ENCODE measurements around the gene DDX39B.
"Not testable (repeated sequence)": the region's sequence is repeated elsewhere in the genome, so short reads cannot be mapped to it uniquely, and the experiment has no call there.

Gene DDX39B

GRCh38 chr6:31568537-31568961 lies 26.7 kb upstream of the DDX39B start:
- DNase-seq, result peak; percentile 69
- H3K9me3 Mint-ChIP-seq, result no peaks in the 10 kb centered on the region
- H3K4me1 Mint-ChIP-seq (ENCODE audit: low read depth), result peaks cover 83% of the 10 kb centered on the region
- H3K27me3 Mint-ChIP-seq, result no peaks in the 10 kb centered on the region
- H3K27ac Mint-ChIP-seq, result peak overlapping the region; percentile 91
- H3K4me3 Mint-ChIP-seq, result peak overlapping the region; percentile 56
- H3K36me3 Mint-ChIP-seq (ENCODE audit: low read depth), result peaks cover 35% of the 10 kb centered on the region

GRCh38 chr6:31567531-31568370 lies 25.9 kb upstream of the DDX39B start:
- Mint-ChIP-seq H3K27ac (peak overlapping the region; percentile 91), H3K27me3 (no peaks in the 10 kb centered on the region), H3K9me3 (no peaks in the 10 kb centered on the region), H3K36me3 (ENCODE audit: low read depth) (peaks cover 32% of the 10 kb centered on the region), H3K4me1 (ENCODE audit: low read depth) (peaks cover 82% of the 10 kb centered on the region), H3K4me3 (peak overlapping the region; percentile 56)
- no peak for DNase-seq

- no peak for DNase-seq
- Mint-ChIP-seq H3K4me3 (peak overlapping the region; percentile 67), H3K4me1 (ENCODE audit: low read depth) (peaks cover 87% of the 10 kb centered on the region), H3K27ac (peak overlapping the region; percentile 92), H3K27me3 (no peaks in the 10 kb centered on the region), H3K9me3 (peaks cover 1% of the 10 kb centered on the region), H3K36me3 (ENCODE audit: low read depth) (peaks cover 80% of the 10 kb centered on the region)
These were observed 18.9 kb upstream of the DDX39B start for GRCh38 chr6:31560697-31561058.

GRCh38 chr6:31559958-31560696 lies 18.3 kb upstream of the DDX39B start:
- H3K9me3 Mint-ChIP-seq, result peaks cover 1% of the 10 kb centered on the region
- no peaks in the 10 kb centered on the region for H3K27me3 Mint-ChIP-seq
- H3K4me3 Mint-ChIP-seq, result peak overlapping the region; percentile 67
- peak overlapping the region; percentile 92 for H3K27ac Mint-ChIP-seq
- H3K36me3 Mint-ChIP-seq (ENCODE audit: low read depth), result peaks cover 75% of the 10 kb centered on the region
- H3K4me1 Mint-ChIP-seq (ENCODE audit: low read depth), result peaks cover 81% of the 10 kb centered on the region
- DNase-seq, result peak; percentile 69

GRCh38 chr6:31559606-31559957 lies 17.8 kb upstream of the DDX39B start:
- peak overlapping the region; percentile 92 for H3K27ac Mint-ChIP-seq
- H3K36me3 Mint-ChIP-seq (ENCODE audit: low read depth), result peaks cover 74% of the 10 kb centered on the region
- peak overlapping the region; percentile 67 for H3K4me3 Mint-ChIP-seq
- peaks cover 80% of the 10 kb centered on the region for H3K4me1 Mint-ChIP-seq (ENCODE audit: low read depth)
- H3K9me3 Mint-ChIP-seq, result peaks cover 1% of the 10 kb centered on the region
- no peak for DNase-seq
- no peaks in the 10 kb centered on the region for H3K27me3 Mint-ChIP-seq

GRCh38 chr6:31558631-31559500 lies 17.1 kb upstream of the DDX39B start:
- H3K27me3 Mint-ChIP-seq, result no peaks in the 10 kb centered on the region
- H3K4me3 Mint-ChIP-seq, result peak overlapping the region; percentile 67
- DNase-seq, result peak; percentile 83
- H3K36me3 Mint-ChIP-seq (ENCODE audit: low read depth), result peaks cover 77% of the 10 kb centered on the region
- peak overlapping the region; percentile 92 for H3K27ac Mint-ChIP-seq
- peaks cover 84% of the 10 kb centered on the region for H3K4me1 Mint-ChIP-seq (ENCODE audit: low read depth)
- H3K9me3 Mint-ChIP-seq, result peaks cover 1% of the 10 kb centered on the region

GRCh38 chr6:31558318-31558625 lies 16.5 kb upstream of the DDX39B start:
- DNase-seq, result no peak
- H3K27ac Mint-ChIP-seq, result peak overlapping the region; percentile 92
- H3K27me3 Mint-ChIP-seq, result no peaks in the 10 kb centered on the region
- H3K4me3 Mint-ChIP-seq, result peak overlapping the region; percentile 67
- H3K4me1 Mint-ChIP-seq (ENCODE audit: low read depth), result peaks cover 82% of the 10 kb centered on the region
- peaks cover 1% of the 10 kb centered on the region for H3K9me3 Mint-ChIP-seq
- H3K36me3 Mint-ChIP-seq (ENCODE audit: low read depth), result peaks cover 75% of the 10 kb centered on the region

GRCh38 chr6:31557443-31558317 lies 15.9 kb upstream of the DDX39B start:
- peaks cover 1% of the 10 kb centered on the region for H3K9me3 Mint-ChIP-seq
- H3K4me1 Mint-ChIP-seq (ENCODE audit: low read depth), result peaks cover 77% of the 10 kb centered on the region
- no peaks in the 10 kb centered on the region for H3K27me3 Mint-ChIP-seq
- peak overlapping the region; percentile 92 for H3K27ac Mint-ChIP-seq
- no peak for DNase-seq
- H3K36me3 Mint-ChIP-seq (ENCODE audit: low read depth), result peaks cover 75% of the 10 kb centered on the region
- peak overlapping the region; percentile 41 for H3K4me3 Mint-ChIP-seq

GRCh38 chr6:31556307-31556706 lies 14.5 kb upstream of the DDX39B start:
- Mint-ChIP-seq H3K4me1 (ENCODE audit: low read depth) (peaks cover 73% of the 10 kb centered on the region), H3K36me3 (ENCODE audit: low read depth) (peaks cover 76% of the 10 kb centered on the region), H3K9me3 (no peaks in the 10 kb centered on the region), H3K27ac (peak overlapping the region; percentile 35), H3K4me3 (no peak overlapping the region), H3K27me3 (no peaks in the 10 kb centered on the region)
- DNase-seq, result no peak

GRCh38 chr6:31551371-31551770 lies 9.6 kb upstream of the DDX39B start:
- peaks cover 62% of the 10 kb centered on the region for H3K36me3 Mint-ChIP-seq (ENCODE audit: low read depth)
- peak overlapping the region; percentile 60 for H3K4me3 Mint-ChIP-seq
- H3K4me1 Mint-ChIP-seq (ENCODE audit: low read depth), result peaks cover 63% of the 10 kb centered on the region
- DNase-seq, result peak; percentile 76
- H3K27ac Mint-ChIP-seq, result peak overlapping the region; percentile 88
- not testable (repeated sequence) for H3K27me3 Mint-ChIP-seq, H3K9me3 Mint-ChIP-seq

GRCh38 chr6:31548544-31548873 lies 6.7 kb upstream of the DDX39B start:
- Mint-ChIP-seq H3K9me3 (no peaks in the 10 kb centered on the region), H3K36me3 (ENCODE audit: low read depth) (peaks cover 46% of the 10 kb centered on the region), H3K27me3 (no peaks in the 10 kb centered on the region), H3K27ac (peak overlapping the region; percentile 95), H3K4me1 (ENCODE audit: low read depth) (peaks cover 54% of the 10 kb centered on the region), H3K4me3 (peak overlapping the region; percentile 76)
- DNase-seq, result no peak

- H3K27me3 Mint-ChIP-seq, result no peaks in the 10 kb centered on the region
- H3K36me3 Mint-ChIP-seq (ENCODE audit: low read depth), result peaks cover 45% of the 10 kb centered on the region
- H3K4me3 Mint-ChIP-seq, result peak overlapping the region; percentile 76
- H3K9me3 Mint-ChIP-seq, result no peaks in the 10 kb centered on the region
- peaks cover 56% of the 10 kb centered on the region for H3K4me1 Mint-ChIP-seq (ENCODE audit: low read depth)
- DNase-seq, result no peak
- peak overlapping the region; percentile 95 for H3K27ac Mint-ChIP-seq
These were observed 6.1 kb upstream of the DDX39B start for GRCh38 chr6:31547727-31548543.
